HG02642 (cell line): ENCODE data around the gene EDIL3.

Source experiments
- ATAC-seq: cut with Tn5 transposase; IDR thresholded peaks from one replicate; pipeline ENCODE4 v1.9.1; 2021; ENCODE audit warnings: mild to moderate bottlenecking; ENCODE audit not compliant: unreplicated experiment, poor library complexity

Gene EDIL3

DNA sequence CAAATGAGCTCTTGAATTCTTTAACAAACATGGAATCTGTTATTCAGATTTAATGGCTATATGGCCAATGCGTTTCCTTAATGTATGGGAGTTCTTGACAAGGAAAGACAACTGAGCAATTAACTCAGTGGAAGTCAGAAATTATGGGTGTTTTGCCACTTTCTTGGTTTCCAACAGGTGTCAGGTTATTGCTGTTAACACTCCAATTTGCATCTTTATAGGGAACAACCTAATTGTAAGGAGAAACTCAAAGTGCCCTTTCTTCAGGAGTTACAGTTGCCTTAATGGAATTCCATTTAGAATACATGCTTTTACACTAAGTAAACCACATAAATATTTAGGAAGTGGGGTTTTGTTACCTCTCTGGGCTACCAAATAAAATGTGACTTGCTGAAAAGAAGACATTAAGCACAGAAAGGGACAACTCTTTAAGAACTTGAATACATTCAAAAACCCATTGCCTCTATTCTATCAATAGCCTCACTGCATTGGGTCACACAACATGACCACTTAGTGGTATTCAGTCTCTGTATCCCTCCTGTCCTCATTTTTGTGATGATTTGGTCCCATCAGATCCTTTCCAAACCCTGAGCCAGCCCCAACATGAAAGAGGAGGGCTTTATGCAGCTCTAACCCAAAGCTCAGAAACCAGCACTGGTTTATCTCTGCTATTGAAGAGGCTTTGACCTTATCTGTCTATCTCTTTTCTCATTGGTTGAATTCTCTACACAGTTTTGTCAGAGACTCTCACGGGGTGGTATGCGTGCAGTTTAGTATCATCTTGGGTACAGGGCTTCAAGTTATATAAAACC, 118.7 kb downstream of the EDIL3 start:
- ATAC-seq, result no peak

DNA sequence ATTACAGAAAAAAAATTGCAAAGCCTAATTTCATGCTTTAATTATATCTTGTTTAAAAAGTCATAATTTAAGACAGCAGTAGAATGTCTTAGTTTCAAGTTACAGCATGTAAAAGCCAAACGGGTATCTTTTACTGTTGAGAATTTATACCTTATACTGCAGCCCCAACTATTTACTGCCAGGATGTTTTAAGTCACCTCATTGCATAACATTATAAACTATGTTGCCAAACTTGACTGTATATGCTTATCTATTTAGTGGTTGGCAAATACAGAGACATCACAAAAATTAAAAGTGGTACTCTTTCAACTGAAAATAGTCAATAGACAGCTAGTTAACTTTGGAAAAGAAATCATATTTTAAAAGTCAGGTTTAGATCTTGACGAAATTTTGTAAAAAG, 119.5 kb downstream of the EDIL3 start:
- no peak for ATAC-seq

DNA sequence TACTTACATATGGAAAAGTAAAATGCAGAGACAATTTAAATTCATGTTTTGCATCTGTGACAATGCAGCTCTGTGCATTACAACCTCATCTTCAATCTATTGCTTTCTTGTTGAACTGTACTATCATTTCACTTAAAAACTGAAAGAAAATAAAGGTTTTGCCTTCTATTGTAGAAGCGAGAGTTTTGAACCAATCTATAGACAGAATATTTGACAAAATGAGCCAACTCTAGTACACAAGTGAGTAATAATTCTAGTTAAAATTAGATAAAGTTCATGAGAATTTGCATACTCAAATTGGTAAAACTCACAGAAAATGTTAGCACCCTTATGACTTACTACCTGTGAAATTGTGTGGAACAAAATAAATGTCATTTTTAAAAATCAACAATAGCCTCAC, 123.7 kb downstream of the EDIL3 start:
- ATAC-seq, result no peak

DNA sequence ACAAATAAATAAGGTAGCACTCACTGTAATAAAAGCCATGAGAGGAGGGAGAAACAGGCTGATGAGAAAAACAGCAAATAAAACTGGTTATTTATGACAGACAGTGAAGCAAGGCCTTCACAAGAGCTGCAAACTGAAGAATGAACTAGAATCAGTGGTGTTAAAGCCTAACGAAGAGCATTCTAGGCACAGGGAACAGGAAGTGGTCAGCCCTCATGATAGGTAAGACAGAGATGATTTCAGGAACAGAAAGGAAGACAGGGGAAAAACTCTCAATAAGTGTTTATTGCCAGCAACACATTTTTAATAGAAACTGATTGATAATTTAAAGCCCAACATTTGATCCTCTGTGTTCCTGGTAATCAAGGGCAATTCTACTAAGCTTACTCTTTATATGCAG, 124.5 kb downstream of the EDIL3 start:
- ATAC-seq, result no peak

DNA sequence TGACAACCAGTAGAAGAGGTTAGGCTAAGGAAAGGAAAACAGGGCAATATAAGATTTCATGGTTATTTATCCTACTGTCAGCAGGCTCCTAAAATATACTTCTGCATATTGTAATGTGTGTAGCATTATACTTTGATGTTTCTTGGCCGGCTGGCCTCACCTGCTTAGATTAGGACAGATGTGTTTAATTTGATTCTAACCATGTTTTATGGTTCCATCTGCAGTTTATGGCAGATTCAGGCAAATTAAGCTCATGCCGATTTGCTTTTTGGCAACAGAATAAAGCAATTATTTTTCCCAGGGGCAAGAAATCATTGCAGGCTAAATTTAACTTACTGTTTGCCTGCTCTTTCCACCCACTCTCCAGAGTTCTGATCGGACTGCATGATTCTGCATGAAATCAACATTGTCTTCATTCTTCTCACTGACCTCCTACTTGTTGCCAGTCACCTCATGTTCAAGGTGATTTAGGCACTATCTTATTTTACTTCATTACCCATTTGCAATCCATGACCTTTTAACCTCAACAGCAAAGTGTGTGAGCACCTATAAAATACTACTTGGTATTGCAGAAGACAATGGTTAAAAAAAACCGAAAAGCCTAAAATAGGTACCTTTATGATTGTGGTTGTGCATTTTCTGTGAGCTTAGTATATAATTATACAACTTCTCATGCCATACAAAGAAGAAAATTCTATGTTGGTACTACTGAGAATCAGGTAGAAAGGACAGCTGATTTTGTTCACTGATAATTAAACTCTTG, 125.2 kb downstream of the EDIL3 start:
- ATAC-seq, result no peak

DNA sequence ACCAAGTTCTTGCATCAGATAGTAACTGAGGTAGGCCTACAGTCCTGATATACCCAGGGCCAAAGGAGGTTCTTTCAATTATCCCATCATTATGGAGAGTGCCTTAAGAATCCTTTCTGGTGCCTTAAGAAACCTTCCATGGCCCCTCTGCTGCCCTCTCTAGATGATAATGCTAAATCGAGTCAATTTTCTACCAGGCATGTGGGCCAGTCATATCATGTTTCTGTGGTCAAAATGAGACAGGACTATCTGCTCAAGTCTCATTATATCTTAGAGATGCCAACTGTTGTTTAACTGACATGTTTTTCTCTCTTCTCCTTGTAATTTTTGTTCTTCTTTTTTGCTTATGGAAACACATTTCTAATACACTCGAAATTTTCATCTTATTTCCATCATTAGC, 127.6 kb downstream of the EDIL3 start:
- no peak for ATAC-seq

DNA sequence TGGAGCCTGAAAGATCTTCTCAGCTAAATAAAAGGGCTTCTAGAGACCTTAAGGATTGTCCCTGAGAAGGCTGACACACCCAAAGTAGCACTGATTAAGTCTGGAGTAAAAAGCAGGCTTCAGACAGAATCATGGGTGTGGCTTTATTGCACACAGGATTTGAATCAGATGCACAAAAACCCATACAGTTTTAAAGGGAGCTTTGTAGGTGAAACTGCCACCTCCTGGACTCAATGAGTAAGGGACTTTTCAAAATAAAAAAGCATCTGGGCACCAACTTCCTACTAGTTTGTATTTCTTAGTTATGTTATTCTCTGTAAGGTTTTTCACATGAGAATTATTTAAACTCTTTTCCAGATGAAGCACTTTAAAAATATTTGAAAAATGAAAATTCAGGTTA, 129.4 kb downstream of the EDIL3 start:
- no peak for ATAC-seq

DNA sequence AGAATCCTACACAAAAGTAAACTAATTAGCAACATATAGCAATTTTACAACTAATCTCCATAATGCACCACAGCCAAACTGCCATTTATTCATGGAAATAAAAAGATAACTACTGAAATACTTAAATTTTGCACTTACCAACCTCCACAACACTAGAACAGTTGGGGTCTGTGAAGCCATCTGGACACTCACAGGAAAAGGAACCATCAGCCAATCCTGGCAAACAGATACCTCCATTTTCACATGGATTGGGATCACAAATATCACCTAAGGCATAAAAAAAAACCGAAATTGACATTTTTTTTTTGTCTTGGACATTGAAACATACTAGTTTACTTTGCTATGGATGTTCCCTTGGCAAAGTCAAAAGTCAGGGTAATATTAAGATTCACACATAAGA, 130.7 kb downstream of the EDIL3 start:
- no peak for ATAC-seq

DNA sequence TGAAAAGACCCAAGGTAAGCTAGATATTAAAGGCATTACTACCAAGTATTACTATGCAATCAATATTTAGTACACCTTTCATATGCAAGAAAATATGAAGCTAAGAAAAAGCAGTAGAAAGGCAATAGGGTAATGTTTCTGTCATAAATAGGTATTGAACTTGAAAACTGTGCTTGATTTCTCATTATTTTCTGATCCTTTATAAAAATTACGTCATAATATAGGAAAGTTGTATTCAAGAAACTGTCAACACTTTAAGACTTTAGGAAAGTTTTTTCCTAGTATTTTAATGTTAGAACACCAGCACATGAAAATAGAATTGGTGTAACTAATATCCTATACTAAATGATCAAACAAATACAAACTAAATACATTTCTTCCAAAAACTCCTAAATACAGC, 133.2 kb downstream of the EDIL3 start:
- no peak for ATAC-seq

DNA sequence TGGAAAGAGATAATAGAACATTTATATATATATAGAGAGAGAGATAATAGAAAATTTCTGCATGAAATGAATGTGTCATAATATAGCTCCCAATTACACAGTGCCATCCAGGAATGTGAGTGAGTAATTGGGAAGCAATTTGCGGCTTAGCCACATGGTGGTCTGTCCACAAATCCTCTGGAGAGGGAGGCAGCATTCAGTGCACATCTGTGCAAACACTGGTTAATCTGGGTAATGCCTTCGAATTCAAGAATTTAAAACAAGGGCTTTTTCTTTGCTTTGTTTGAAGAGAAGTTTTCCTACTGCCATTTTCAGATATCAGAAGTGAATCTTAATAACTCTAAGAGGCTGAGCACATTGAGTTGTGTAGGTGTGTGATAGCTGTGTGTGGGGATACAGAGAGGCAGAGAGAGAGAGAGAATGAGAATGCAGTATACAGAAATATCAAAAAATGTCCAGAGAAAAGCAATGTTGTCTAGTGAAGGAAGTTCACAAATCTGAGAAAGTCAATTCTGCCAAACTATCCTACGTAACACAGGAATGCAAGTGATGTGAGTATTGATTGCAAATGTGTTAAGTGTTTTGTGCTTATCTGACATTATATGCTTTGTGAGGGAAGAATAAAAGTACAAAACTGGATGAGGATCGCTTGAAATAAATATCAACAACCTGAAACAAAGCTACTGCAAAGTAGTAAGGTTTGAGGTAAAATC, 134.6 kb downstream of the EDIL3 start:
- no peak for ATAC-seq

DNA sequence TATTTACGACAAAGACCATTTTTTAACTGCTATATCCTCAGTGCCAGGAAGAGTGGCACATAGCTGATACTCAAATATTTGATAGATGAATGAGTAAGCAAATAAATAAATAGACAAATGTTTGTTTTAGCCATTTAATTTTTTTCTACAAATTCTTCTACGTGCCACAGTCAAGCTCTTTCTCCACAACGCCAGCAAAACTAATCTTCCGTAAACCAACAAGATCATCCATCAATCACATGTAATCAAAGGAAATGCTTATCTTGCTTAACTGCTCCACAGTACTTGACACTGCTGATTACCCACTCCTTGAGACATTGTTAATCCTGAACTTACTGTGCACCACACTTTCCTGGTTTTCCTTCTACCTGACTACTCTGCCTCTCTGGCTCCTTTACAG, 136.7 kb downstream of the EDIL3 start:
- ATAC-seq, result no peak

DNA sequence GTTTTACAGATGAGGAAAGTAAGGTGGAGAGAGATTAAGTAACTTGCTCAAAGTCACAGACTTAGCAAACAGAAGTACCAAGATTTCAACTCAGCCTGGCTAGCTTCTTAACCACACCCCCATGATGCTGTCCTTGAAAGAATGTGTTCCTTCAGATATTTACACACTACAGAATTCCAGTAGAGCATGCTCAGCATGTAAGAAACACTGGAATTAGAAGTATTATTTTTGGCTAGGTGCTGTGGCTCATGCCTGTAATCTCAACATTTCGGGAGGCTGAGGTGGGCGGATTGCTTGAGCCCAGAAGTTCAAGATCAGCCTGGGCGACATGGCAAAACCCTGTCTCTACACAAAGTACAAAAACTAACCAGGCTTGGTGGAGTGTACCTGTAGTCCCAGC, 142.4 kb downstream of the EDIL3 start:
- ATAC-seq, result no peak

DNA sequence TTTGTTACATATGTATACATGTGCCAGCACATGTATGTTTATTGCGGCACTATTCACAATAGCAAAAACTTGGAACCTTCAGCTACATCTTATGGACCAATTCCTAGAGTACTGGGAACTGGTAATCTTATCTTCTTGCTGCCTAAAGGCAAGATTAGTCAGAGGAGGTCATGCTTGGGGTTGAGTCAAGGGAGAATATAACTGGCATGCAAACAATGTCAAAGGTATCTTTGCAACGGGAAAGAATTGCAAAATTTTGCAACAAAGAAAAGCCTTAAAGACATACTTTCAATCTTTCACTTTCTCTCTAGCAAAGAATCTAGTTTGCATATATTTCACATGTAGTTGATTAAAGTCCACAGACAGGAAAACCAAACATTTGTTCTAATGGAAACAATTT, 145.2 kb downstream of the EDIL3 start:
- ATAC-seq, result no peak

DNA sequence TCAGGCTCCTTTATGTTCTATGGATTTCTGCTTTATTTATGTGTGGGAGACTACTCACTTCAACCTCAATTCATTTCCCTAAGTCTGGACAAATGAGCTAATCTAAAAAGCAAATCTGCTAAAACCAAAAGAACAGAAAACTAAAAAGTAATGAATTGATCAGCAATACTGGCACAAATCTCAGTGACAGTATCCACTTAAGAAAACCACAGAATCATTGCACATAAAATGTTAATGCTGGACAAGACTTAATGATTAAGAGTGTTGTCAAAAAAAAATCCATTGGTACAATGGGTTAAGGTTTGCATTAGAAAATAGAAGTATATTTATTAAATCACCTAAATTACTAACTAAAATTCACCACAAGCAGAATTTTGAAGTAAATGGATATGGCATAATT, 147.6 kb downstream of the EDIL3 start:
- ATAC-seq, result no peak

DNA sequence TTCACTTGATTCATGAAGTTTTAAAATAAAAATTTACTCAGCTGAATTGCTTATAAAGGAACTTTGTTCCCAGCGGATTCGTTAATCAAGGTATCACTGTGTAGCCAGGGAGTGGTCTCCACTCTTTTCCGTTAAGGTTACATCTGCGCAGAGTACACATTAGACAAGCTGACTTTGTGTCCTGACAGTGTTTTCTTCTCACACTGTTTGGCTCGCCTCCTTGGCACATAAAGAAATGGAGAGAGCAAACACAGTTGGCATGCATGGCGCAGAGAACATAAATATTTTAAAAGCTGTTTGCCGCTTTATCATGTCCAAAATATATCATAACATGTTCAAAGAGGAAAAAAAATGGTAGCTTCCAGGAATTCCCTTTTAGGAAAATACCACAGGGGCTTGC, 153.2 kb downstream of the EDIL3 start:
- no peak for ATAC-seq

DNA sequence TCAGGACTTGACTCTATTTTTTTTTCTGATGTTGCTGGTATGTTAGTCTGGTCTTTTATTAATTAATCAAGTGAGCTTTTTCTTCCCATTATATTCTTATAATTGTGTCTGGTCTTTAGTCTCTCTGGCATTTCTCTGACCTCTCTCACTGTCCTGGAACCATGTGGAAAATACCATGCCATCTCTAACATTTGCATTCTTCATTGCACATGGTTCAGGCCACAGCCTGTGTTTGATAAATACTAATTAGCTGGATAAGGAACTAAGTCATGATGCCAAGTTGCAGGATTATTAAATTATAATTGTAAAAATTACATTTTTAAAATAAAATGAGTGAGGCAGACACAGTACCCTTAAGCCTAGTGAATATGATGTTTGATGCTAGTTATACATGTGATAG, 155.6 kb downstream of the EDIL3 start:
- ATAC-seq, result no peak

DNA sequence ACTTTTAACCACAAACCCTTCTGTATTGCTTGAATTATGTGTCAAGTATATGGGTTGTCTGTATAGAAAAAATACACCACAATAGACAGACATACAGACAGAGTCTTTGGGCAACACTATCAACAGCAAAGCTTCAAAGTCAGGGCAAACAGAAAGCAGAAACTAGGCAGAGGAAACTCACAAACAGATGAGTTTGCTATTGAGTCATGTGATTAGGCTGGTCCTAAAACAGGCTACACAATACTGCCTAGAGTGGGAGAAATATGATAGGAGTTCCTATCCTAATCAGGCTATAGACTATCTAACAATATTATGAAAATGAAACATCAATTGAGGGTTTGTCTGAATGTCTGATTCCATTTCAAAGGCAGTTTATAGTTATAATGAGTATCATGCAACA, 156.4 kb downstream of the EDIL3 start:
- ATAC-seq, result no peak

DNA sequence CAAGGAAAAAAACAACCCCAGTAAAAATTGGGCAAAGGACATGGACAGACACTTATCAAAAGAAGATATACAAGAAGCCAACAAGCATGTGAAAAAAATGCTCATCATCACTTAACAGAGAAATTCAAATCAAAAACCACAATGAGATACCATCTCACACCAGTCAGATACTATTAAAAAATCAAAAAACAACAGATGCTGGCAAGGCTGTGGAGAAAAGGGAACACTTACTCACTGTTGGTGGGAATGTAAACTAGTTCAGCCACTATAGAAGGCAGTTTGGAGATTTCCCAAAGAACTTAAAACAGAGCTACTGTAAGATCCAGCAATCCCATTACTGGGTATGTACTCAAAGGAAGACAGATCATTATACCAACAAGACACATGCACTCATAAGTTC, 157.4 kb downstream of the EDIL3 start:
- no peak for ATAC-seq

DNA sequence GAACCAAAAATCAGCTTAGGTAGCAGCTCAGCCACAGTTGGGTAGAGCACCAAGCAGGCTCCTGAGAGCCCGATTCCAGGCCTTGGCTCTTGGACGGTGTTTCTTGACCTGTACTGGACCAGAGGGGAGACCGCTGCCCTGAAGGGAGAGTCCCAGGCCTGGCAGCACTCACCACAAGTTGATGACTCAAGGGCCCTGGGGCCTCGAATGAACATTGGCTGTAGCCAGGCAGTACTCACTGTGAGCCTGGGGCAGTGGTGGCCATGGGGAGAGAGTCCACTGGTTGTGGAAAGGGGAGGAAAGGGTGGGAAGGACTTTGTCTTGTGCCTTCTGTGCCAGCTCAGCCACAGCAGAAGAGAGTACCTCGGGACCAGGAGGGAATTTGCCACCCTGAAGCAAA, 166.1 kb downstream of the EDIL3 start:
- no peak for ATAC-seq

DNA sequence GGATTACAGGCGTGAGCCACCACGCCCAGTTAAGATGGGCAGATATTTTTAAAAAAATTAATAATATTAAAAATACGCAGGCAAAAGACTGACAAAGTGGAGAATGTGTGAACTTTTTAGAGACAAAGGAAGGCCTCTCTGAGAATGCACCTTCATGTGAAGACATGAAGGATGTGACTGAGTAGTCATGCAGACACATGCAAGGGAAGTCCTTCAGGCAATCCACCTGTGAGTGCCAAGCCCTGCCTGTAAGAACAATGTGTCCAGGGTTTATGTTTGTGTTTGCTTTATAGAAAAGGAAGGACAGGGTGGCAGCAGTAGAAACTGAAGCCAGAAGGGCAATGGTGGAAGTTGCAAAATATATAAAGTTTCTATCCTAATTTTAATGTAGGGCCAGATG, 169.2 kb downstream of the EDIL3 start:
- ATAC-seq, result no peak

DNA sequence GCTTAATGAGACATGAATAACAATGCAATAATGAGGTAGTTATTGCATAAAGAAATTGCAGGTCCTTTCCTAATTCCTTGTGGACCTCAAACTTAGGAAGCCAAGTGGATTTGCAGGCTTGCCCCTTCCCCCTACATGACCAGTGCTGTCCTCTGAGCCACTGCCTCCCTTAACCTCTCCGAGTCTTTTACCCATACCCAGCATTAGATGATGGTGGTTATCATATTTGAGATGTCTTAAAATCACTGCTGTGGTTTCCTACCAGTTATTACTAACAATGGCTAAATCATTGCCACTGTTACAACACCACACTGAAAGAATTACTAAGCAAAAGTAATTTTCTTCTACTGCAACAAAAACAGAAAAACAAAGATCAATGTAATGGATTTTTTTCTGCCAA, 170.8 kb downstream of the EDIL3 start:
- ATAC-seq, result no peak
